Measurements from ENCODE around the gene RPL10.

RPL10 gene

GRCh38 chrX:154363706-154364439, 34.3 kb upstream of the RPL10 start:
- DNase-seq = no peak

GRCh38 chrX:154365052-154365600, 33.1 kb upstream of the RPL10 start:
- DNase-seq = no peak

GRCh38 chrX:154365997-154366665, 32.0 kb upstream of the RPL10 start:
- no peak for DNase-seq

- no peak for DNase-seq
Observed at GRCh38 chrX:154366666-154367055, 31.5 kb upstream of the RPL10 start.

GRCh38 chrX:154367474-154368308, 30.5 kb upstream of the RPL10 start:
- DNase-seq = no peak

- peak; percentile 93 for DNase-seq
Observed at GRCh38 chrX:154368630-154369448, 29.3 kb upstream of the RPL10 start.

- peak; percentile 86 for DNase-seq
Observed at GRCh38 chrX:154369449-154370299, 28.5 kb upstream of the RPL10 start.

- peak; percentile 71 for DNase-seq
Observed at GRCh38 chrX:154370300-154371016, 27.7 kb upstream of the RPL10 start.

- DNase-seq = peak; percentile 93
Observed at GRCh38 chrX:154371017-154371788, 27.0 kb upstream of the RPL10 start.

- no peak for DNase-seq
Observed at GRCh38 chrX:154371789-154372300, 26.3 kb upstream of the RPL10 start.

GRCh38 chrX:154372612-154373022, 25.6 kb upstream of the RPL10 start:
- no peak for DNase-seq

GRCh38 chrX:154373340-154374306, 24.6 kb upstream of the RPL10 start:
- no peak for DNase-seq

- DNase-seq = no peak
Observed at GRCh38 chrX:154374313-154375155, 23.6 kb upstream of the RPL10 start, which contains the start of gene FLNA. Gene FLNA, minus strand, starts transcription at chrX:154374634. Its CDS starts 3,389 bp downstream, at chrX:154371245.

GRCh38 chrX:154375156-154375504, 23.0 kb upstream of the RPL10 start:
- no peak for DNase-seq

- DNase-seq = no peak
Observed at GRCh38 chrX:154376774-154377173, 21.4 kb upstream of the RPL10 start.

GRCh38 chrX:154378059-154378798, 19.9 kb upstream of the RPL10 start:
- DNase-seq = no peak
